Vagina (tissue), 2 donors: ENCODE results near the gene GNE.

ENCODE experiments used
- CTCF ChIP-seq, 3 experiments: fragments of 450-650 bp in 2 of 3; fragments of 200-600 bp in 1 of 3; sonication (generic) in 1 of 3; IDR thresholded peaks; one replicate each; pipeline ENCODE4 v1.5.1; 2017 to 2019; ENCODE audit warnings: antibody characterized with exemption in 3 of 3, mild to moderate bottlenecking in 2 of 3, moderate library complexity in 2 of 3
- POLR2A ChIP-seq, 2 donors: fragments of 450-650 bp; IDR thresholded peaks; one replicate each; pipeline ENCODE4 v1.6.1; 2017; ENCODE audit warnings: antibody characterized with exemption in 2 of 2, mild to moderate bottlenecking in 2 of 2, moderate library complexity in 2 of 2
- POLR2AphosphoS5 ChIP-seq, 2 donors: sonication (generic); formaldehyde crosslinking; IDR thresholded peaks; one replicate each; pipeline ENCODE4 v1.9.0; 2017; ENCODE audit warnings: antibody characterized with exemption in 2 of 2, mild to moderate bottlenecking in 2 of 2, low read depth in 1 of 2; ENCODE audit not compliant: insufficient read depth in 1 of 2

GRCh38 chr9:36251428-36251827 lies 6.8 kb downstream of the GNE start:
- no peak for TF ChIP-seq CTCF (IDR thresholded peaks at IDR 0.05)
- TF ChIP-seq POLR2AphosphoS5 (IDR thresholded peaks at IDR 0.05; ENCODE audit: insufficient read depth in 1 of 2, low read depth in 1 of 2): no peak
- TF ChIP-seq POLR2A (IDR thresholded peaks at IDR 0.05): no peak
